KBM-7 (cell line): ENCODE data around the gene STOM.

Experiments
- DNase-seq: peaks from one replicate; pipeline ENCODE4 v3.0.0-alpha.2; 2015
- in situ Hi-C: fragments of 300-500 bp; cut with MboI; formaldehyde crosslinking; loops from 2 replicates; pipeline ENCODE4 v1.14.3; 2020; ENCODE audit warnings: low sequenced_read_pairs, low pct_unique_long_range_greater_than_20kb, mixed read lengths

The STOM gene

DNA sequence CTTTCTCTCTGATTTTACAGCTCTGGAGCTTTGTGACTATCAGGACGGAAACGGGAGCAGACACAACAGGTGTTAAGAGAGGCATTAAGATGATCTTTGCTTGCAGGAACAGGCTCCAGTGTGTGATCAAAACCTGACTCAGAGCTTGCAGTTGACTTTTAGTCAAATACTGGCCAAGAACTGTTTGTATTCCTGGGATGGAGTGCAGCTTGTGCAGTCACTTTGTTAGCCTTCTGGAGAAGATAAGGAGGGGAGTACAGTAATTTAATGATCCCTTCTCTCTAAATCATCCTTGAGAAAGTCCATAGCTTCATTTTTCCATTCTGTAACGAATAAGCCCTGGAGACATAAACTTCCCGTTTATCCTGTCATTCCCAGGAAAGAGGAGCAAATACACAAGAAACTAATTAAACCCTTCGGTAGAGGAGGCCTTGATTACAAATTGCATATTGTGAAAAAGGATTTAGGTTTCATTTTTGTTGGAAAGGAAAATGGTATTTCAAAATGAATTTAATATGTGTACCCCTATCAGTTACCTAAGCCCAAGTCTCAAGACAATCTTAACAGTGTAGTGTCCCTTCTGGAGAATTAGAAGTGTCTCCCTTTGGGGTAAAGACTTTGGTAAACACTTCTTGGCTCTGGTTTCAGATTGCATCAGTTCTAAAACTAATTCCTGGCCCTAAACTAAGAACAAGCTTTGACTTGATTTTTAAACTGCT, 3.1 kb upstream of the STOM start:
- no peak for DNase-seq
- in situ Hi-C loops, result no loop called here

DNA sequence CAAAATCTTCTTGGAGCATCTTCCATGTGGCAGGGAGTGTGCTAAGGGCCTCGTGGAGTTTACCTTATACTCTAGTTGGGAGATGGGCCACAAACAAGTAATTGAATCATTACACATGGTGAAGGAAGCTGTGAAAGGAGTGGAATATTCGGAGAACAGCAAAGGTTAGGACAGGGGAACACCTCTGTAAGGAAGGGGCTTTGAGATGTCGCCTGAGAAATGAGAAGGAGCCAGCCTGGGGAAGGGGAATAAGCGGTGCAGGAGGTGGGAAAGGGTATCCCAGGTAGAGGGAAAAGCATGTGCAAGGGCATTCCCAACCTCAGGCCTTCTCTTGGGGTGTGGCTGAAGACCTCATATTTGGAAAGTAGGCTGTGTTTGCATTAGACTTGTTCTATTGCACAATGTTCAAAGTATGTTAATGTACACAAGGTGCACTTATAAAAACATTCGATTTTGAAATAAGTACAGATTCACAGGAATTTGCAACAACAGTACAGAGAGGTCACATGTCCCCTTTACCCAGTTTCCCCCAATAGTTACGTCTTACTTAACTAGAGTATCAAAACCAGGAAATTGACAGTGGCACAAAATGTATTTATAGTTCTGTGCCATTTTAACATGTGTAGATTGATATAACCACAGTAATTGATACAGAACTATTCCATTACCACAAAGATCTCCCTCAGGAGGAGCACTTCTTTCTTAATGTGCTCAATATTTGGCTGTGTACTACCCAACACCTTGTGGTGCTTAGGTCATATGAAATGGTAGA, 2.4 kb upstream of the STOM start:
- no peak for DNase-seq
- in situ Hi-C loops, result no loop called here

DNA sequence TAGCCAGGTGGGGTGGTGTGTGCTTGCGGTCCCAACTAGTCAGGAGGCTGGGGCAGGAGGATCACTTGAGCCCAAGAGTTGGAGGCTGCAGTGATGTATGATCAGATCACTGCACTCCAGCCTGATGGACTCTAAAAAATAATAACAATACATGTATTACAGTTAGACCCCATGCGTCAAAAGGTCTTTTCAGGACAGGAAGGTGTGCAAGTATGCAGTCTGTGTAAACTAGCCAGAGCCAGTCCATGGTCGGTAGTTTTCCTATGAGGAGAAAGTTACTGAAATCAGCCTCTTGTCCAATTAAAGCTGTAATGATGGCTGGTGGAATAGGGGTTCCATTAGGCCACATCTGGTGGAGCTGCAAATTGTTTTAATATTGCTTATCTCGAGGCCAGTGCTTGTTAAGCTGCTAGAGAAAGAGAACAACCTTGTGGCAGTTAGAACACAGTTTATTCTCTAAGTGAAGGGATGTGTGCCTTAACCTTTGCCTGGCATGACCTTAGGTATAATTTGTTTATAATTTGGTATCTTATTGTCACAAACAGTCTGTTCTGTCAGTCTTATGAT, 1.5 kb upstream of the STOM start:
- in situ Hi-C loops, result no loop called here
- no peak for DNase-seq

- DNase-seq, result no peak
- in situ Hi-C loops, result no loop called here
These were observed 1.3 kb downstream of the STOM start for GRCh38 chr9:121368745-121369144.

- in situ Hi-C loops, result no loop called here
- DNase-seq, result no peak
These were observed 1.9 kb downstream of the STOM start for GRCh38 chr9:121368138-121368522.

DNA sequence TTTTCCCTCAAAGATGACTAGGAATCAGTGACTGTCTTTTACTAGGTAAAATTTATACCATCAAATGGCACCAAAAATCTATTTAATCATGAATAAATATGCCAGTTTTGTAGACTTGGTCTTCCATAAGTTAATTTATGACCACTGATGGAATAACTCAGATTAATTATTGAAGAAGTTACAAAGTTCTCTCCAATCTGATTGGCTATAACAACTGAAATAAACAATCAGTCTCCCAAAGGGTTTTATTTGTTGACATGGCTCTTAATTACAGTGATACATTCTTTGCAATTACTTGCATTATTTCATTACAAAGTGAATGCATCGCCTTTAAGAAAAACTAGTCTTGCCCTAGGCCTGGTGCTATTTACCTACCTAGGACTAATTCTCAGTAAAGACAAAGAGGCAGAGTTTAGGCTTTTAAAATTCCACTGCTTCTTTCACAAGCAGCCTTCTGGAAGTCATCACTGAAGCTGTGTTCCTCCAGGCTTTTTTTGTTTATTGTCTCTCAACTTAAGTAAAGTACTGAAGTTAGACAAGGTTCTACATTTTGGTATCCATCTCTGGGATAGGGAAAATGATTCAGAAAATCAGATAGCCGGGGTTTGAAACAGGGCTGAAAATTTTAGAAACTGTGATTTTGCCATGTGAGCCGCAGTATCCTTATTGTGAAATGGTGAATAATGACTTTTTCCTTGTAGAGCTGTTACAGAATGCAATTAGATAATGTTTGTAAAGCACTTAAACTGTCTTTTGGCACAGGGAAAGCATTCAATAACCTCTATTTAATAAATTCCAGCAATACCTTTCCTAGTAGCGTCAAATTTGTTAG, 2.5 kb downstream of the STOM start:
- in situ Hi-C loops, result no loop called here

GRCh38 chr9:121366611-121367192, 3.3 kb downstream of the STOM start:
- in situ Hi-C loops, result no loop called here
- DNase-seq, result no peak

More for the DNA sequence above, 2.5 kb downstream of the STOM start:
- DNase-seq, result no peak

- in situ Hi-C loops, result no loop called here
- DNase-seq, result no peak
These were observed 4.5 kb downstream of the STOM start for GRCh38 chr9:121365564-121365963.

DNA sequence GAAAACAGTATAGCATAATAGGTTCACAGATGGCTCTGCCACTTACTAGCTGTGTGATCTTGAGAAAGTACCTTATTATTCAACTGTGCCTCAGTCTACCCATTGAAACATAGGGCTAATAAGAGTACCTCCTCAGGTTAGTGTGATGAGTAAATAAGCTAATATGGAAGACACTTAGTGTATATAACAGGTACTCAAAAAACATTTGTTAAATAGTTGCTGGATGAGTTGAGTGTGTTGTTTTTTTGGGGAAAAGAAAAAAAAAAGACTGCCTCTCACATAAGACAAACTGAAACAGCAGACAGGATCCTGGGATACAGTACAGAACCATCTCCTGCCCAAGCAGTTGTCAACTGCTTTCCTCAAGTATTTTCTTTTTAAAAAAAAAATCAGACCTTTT, 5.2 kb downstream of the STOM start:
- DNase-seq, result no peak
- in situ Hi-C loops, result no loop called here

DNA sequence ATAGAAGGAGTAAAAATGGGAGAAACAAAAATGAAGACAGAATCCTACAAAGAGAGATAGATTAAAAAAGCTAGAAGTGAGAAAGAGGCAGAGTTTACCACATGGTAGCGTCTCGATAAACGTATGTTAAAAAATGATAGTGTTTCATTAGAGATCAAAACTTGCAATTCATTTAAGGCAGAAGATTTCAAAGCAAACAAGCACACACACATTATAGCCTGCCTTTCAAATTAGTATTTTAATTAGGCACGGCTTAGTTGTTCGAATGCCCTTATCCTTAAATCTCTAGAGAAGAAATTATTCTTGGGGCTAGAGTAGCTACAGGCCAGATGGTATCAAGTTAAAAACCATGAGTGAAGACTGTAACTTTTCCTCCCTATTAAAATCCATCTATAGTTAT, 6.0 kb downstream of the STOM start:
- in situ Hi-C loops, result no loop called here
- no peak for DNase-seq

DNA sequence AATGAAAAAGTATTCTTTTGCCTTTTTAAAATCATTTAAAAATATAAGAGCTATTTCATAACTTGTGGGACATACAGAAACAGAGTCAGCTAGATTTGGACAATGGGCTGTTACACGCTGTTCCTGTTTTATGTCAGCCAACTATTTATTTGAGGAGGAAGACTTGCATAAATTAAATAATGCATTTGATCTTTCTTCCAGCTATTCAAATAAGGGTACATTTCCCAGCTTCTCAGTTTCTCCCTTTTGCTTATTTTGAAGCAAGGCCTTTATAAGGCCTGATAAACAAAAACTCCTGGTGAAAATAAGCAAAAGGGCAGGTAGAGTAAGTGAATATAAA, 6.5 kb downstream of the STOM start:
- no peak for DNase-seq
- in situ Hi-C loops, result no loop called here

- in situ Hi-C loops, result no loop called here
- DNase-seq, result no peak
These were observed 7.0 kb downstream of the STOM start for GRCh38 chr9:121362813-121363621.

- in situ Hi-C loops, result no loop called here
- no peak for DNase-seq
These were observed 9.3 kb downstream of the STOM start for GRCh38 chr9:121360601-121361374.

GRCh38 chr9:121359351-121360294, 10.4 kb downstream of the STOM start:
- DNase-seq, result peak; percentile 75

DNA sequence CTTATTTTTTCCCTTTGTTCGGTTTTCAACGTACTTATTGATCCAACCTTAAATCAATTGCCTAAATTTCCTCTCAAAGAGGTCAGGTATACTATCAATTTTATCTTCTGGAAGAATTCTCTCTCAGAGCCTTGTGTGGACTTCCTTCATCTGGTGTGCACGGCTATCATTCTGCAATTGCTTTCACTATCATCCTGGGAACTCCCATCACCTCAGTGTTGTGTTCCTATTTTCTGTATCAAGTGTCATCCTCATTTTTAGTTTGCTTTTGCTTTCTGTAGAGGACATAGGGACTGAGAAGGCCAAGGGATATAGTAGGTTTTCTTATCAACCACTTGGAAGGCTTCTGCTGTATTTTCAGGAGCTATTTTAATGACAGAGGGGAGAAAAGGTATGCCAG, 11.3 kb downstream of the STOM start:
- in situ Hi-C loops, result no loop called here
- DNase-seq, result no peak

More at GRCh38 chr9:121359351-121360294, 10.4 kb downstream of the STOM start:
- in situ Hi-C loops, result no loop called here

GRCh38 chr9:121357011-121357410, 13.0 kb downstream of the STOM start:
- in situ Hi-C loops, result no loop called here
- no peak for DNase-seq

- no peak for DNase-seq
- in situ Hi-C loops, result no loop called here
These were observed 15.3 kb downstream of the STOM start for GRCh38 chr9:121354762-121355161.
